Keratinocyte (primary cell): Measurements from ENCODE around the gene MAPK8. TPM values are rescaled to one million over a fixed set of nuclear protein-coding genes. Genes with fewer than 3 reads are reported as not detected.

ENCODE experiments used
- DNase-seq: peaks from one replicate; pipeline ENCODE4 v3.0.0-alpha.2; 2011; ENCODE audit warnings: low read depth, missing footprints, low spot score
- FAIRE-seq: peaks from 2 replicates; lab custom pipeline; 2011; peaks lifted over from hg19 to GRCh38; lab: Jason Lieb, UNC
- H2AFZ ChIP-seq: 2 replicates; pipeline ENCODE4 v1.6.0; 2012; ENCODE audit warnings: low read length, control low read depth, inconsistent platforms; ENCODE audit not compliant: control insufficient read depth
- H3K27ac ChIP-seq: 2 replicates; pipeline ENCODE4 v1.5.1; 2011; ENCODE audit warnings: low read length; ENCODE audit not compliant: control insufficient read depth, insufficient read depth
- H3K27me3 ChIP-seq: 3 replicates; pipeline ENCODE4 v1.6.0; 2011; ENCODE audit warnings: low read length; ENCODE audit not compliant: control insufficient read depth, insufficient read depth; ENCODE audit errors: extremely low read depth
- H3K36me3 ChIP-seq, 2 experiments: 2 replicates in 1 of 2; 3 replicates in 1 of 2; pipeline ENCODE4 v1.5.1; 2011; ENCODE audit warnings: low read length in 2 of 2, mild to moderate bottlenecking in 1 of 2; ENCODE audit not compliant: control insufficient read depth in 2 of 2, insufficient read depth in 2 of 2; ENCODE audit errors: extremely low read depth in 1 of 2
- H3K4me1 ChIP-seq: 3 replicates; pipeline ENCODE4 v1.5.1; 2011; ENCODE audit warnings: low read length; ENCODE audit not compliant: control insufficient read depth, insufficient read depth; ENCODE audit errors: extremely low read depth
- H3K4me2 ChIP-seq: 3 replicates; pipeline ENCODE4 v1.6.0; 2011; ENCODE audit warnings: low read depth, low read length; ENCODE audit not compliant: control insufficient read depth, insufficient read depth; ENCODE audit errors: extremely low read depth
- H3K4me3 ChIP-seq, 3 experiments: fragments of 200-600 bp in 1 of 3; sonication (generic) in 1 of 3; 2 replicates in 2 of 3; 3 replicates in 1 of 3; pipeline ENCODE4 v1.5.1; 2011 to 2016; ENCODE audit warnings: low read length in 3 of 3, mild to moderate bottlenecking in 3 of 3, control low read depth in 2 of 3, inconsistent platforms in 1 of 3, low read depth in 1 of 3, mixed read lengths in 1 of 3, mixed run types in 1 of 3, moderate library complexity in 1 of 3; ENCODE audit not compliant: control insufficient read depth in 2 of 3, insufficient read depth in 2 of 3; ENCODE audit errors: extremely low read depth in 1 of 3
- H3K79me2 ChIP-seq: 2 replicates; pipeline ENCODE4 v1.6.0; 2012; ENCODE audit warnings: low read length; ENCODE audit not compliant: control insufficient read depth, insufficient read depth
- H3K9ac ChIP-seq: 3 replicates; pipeline ENCODE4 v1.6.0; 2011; ENCODE audit warnings: low read length; ENCODE audit not compliant: control insufficient read depth, insufficient read depth; ENCODE audit errors: extremely low read depth
- H3K9me1 ChIP-seq: 3 replicates; pipeline ENCODE4 v1.6.0; 2011; ENCODE audit warnings: low read length; ENCODE audit not compliant: control insufficient read depth, insufficient read depth; ENCODE audit errors: extremely low read depth
- H3K9me3 ChIP-seq: 2 replicates; pipeline ENCODE4 v1.5.1; 2012; ENCODE audit warnings: low read depth, low read length; ENCODE audit not compliant: control insufficient read depth
- H4K20me1 ChIP-seq: 3 replicates; pipeline ENCODE4 v1.6.0; 2011; ENCODE audit warnings: low read length; ENCODE audit not compliant: control insufficient read depth, insufficient read depth; ENCODE audit errors: extremely low read depth
- EZH2 ChIP-seq: IDR thresholded peaks from one replicate; pipeline ENCODE4 v1.6.1; 2012; ENCODE audit warnings: inconsistent platforms, mild to moderate bottlenecking, low read length, moderate library complexity
- dilution Hi-C: fragments of 300-500 bp; cut with MboI; formaldehyde crosslinking; loops from one replicate; pipeline ENCODE4 v1.7.0; 2020; ENCODE audit warnings: low sequenced_read_pairs; ENCODE audit not compliant: extremely low pct_ligation_motif_present
- polyA plus RNA-seq, 5 experiments: library from polyadenylated mRNA; depleted of rRNA in 3 of 5; stranded (reverse) in 3 of 5; stranded (forward) in 1 of 5; unstranded in 1 of 5; fragments of >200 nt; gene quantifications; 1 replicate in 1 of 5; 2 replicates in 3 of 5; 3 replicates in 1 of 5; pipeline versions ENCODE4 v1.2.1 to v1.2.3, GENCODE V29; 2011 to 2012; ENCODE audit warnings: missing spikeins in 2 of 5, low read depth in 1 of 5, low replicate concordance in 1 of 5
- TF ChIP-seq, protein P1 (sequence below), 3 experiments: IDR thresholded peaks in 1 of 3; conservative IDR thresholded peaks in 1 of 3; optimal IDR thresholded peaks in 1 of 3; 2 replicates in 2 of 3; 3 replicates in 1 of 3; pipeline versions ENCODE3 to v1.5.1; 2011; ENCODE audit warnings: low read length in 3 of 3, mild to moderate bottlenecking in 3 of 3, moderate library complexity in 2 of 3, control low read depth in 1 of 3, inconsistent platforms in 1 of 3; ENCODE audit not compliant: insufficient read depth in 2 of 3; ENCODE audit errors: extremely low read depth in 1 of 3

MAPK8 gene
- polyA plus RNA-seq, 1 donor (not counting 4 experiments of a cell fraction or from before 2014, with no cell fraction given), result 39.8 TPM

DNA sequence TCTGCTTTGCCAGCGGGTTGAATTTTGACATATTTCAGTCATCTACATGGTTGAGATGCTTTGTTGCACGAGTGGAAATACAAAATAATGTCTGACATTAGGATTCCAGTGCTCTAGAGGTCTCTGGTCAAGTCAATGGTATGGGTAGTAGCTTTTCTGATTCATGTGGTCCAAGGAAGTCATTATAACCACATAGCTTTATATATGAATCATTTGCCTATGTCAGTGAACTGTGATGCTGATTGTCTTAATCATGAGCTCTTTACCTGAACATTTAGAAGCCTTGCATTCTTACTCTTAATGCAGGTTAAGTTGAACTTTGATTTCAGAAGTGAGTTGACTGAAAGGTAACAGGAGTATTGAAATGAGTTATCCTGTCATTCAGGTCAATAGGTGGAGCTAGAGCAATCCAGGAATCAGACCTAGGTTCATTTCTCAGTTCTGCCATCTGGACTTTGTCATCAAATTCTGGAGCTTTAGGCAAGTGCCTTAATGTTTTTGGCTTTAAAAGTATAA, 3.3 kb downstream of the MAPK8 start:
- Histone ChIP-seq H3K4me3 (peak overlapping the region in 1 of 3 experiments; percentile 9), H3K27ac (no peak overlapping the region), H3K9me3 (no peaks in the 10 kb centered on the region), H3K27me3 (no peaks in the 10 kb centered on the region), H3K4me1 (peaks cover 19% of the 10 kb centered on the region), H3K36me3 (no peaks in the 10 kb centered on the region), H3K79me2 (peaks cover 51% of the 10 kb centered on the region), H2AFZ (no peak overlapping the region), H4K20me1 (no peaks in the 10 kb centered on the region), H3K4me2 (peak overlapping the region; percentile 25), H3K9me1 (peaks cover 4% of the 10 kb centered on the region), H3K9ac (no peak overlapping the region)
- dilution Hi-C loops, result no loop called here
- DNase-seq (peak; percentile 44), FAIRE-seq (peak; percentile 72)
- TF ChIP-seq EZH2, result no peak
- TF ChIP-seq, protein P1, sequence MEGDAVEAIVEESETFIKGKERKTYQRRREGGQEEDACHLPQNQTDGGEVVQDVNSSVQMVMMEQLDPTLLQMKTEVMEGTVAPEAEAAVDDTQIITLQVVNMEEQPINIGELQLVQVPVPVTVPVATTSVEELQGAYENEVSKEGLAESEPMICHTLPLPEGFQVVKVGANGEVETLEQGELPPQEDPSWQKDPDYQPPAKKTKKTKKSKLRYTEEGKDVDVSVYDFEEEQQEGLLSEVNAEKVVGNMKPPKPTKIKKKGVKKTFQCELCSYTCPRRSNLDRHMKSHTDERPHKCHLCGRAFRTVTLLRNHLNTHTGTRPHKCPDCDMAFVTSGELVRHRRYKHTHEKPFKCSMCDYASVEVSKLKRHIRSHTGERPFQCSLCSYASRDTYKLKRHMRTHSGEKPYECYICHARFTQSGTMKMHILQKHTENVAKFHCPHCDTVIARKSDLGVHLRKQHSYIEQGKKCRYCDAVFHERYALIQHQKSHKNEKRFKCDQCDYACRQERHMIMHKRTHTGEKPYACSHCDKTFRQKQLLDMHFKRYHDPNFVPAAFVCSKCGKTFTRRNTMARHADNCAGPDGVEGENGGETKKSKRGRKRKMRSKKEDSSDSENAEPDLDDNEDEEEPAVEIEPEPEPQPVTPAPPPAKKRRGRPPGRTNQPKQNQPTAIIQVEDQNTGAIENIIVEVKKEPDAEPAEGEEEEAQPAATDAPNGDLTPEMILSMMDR (optimal IDR thresholded peaks at IDR 0.05 in 1 of 3, IDR thresholded peaks at IDR 0.05 in 1 of 3, conservative IDR thresholded peaks at IDR 0.05 in 1 of 3; ENCODE audit: extremely low read depth in 1 of 3, insufficient read depth in 2 of 3, low read length in 3 of 3), result peak in 1 of 3 experiments; percentile 28

- H3K4me2 ChIP-seq, result no peak overlapping the region
- no peak overlapping the region for H2AFZ ChIP-seq
- FAIRE-seq, result no peak
- peaks cover 16% of the 10 kb centered on the region for H3K4me1 ChIP-seq
- no peaks in the 10 kb centered on the region for H3K9me3 ChIP-seq
- no peak for TF ChIP-seq EZH2
- TF ChIP-seq, protein P1 (optimal IDR thresholded peaks at IDR 0.05 in 1 of 3, IDR thresholded peaks at IDR 0.05 in 1 of 3, conservative IDR thresholded peaks at IDR 0.05 in 1 of 3; ENCODE audit: extremely low read depth in 1 of 3, insufficient read depth in 2 of 3, low read length in 3 of 3), result no peak
- no peak overlapping the region for H3K4me3 ChIP-seq
- DNase-seq, result no peak
- peaks cover 6% of the 10 kb centered on the region for H3K9me1 ChIP-seq
- no peak overlapping the region for H3K27ac ChIP-seq
- H3K79me2 ChIP-seq, result peaks cover 65% of the 10 kb centered on the region
- H3K36me3 ChIP-seq, result no peaks in the 10 kb centered on the region
- H3K27me3 ChIP-seq, result no peaks in the 10 kb centered on the region
- H4K20me1 ChIP-seq, result no peaks in the 10 kb centered on the region
- dilution Hi-C loops, result no loop called here
- no peak overlapping the region for H3K9ac ChIP-seq
Measured at GRCh38 chr10:48314107-48314506, 7.6 kb downstream of the MAPK8 start.
